ENCODE results near the gene CEMIP2. TPM values are rescaled to one million over a fixed set of nuclear protein-coding genes. Genes with fewer than 3 reads are reported as not detected.

Gene CEMIP2
- total and polyA plus RNA-seq, 2 donors (not counting 3 experiments of a cell fraction or from before 2014, with no cell fraction given), result 41.6 to 44.3 TPM

- Histone ChIP-seq H4K20me1 (replicated peaks; ENCODE audit: control insufficient read depth, extremely low read depth, insufficient read depth, low read length) (no peaks in the 10 kb centered on the region), H3K4me2 (ENCODE audit: insufficient read depth, low read length) (no peak overlapping the region), H2AFZ (ENCODE audit: low read depth, low read length) (no peak overlapping the region), H3K9ac (replicated peaks; ENCODE audit: extremely low read depth, insufficient read depth, low read length) (no peak overlapping the region), H3K79me2 (ENCODE audit: control insufficient read depth, insufficient read depth, low read length) (no peaks in the 10 kb centered on the region), H3K4me1 (ENCODE audit: control insufficient read depth, extremely low read depth, insufficient read depth, low read length) (no peaks in the 10 kb centered on the region), H3K27me3 (ENCODE audit: control insufficient read depth in 2 of 2, insufficient read depth in 2 of 2, low read length in 2 of 2) (no peaks in the 10 kb centered on the region), H3K36me3 (ENCODE audit: control insufficient read depth in 2 of 2, extremely low read depth in 1 of 2, insufficient read depth in 2 of 2, low read length in 2 of 2) (no peaks in the 10 kb centered on the region), H3K4me3 (replicated peaks in 1 of 3; ENCODE audit: insufficient read depth in 1 of 3, low read depth in 1 of 3, low read length in 3 of 3) (no peak overlapping the region), H3K9me3 (replicated peaks; ENCODE audit: control insufficient read depth, insufficient read depth, low read length) (no peaks in the 10 kb centered on the region), H3K27ac (ENCODE audit: insufficient read depth, low read depth, low read length) (no peak overlapping the region), H3K9me1 (replicated peaks; ENCODE audit: control insufficient read depth, extremely low read depth, insufficient read depth, low read length) (no peaks in the 10 kb centered on the region)
- intact Hi-C loops (cut with micrococcal nuclease), result no loop called here
- no TSS peak for BruUV-seq (replicated peaks)
- CTCF ChIA-PET, result interaction anchor here (1.3 kb wide), 1 partner anchor 15 kb away, joined by 6 read pairs; no protein-coding TSS in a partner anchor
- FAIRE-seq, result no peak
- TF ChIP-seq CTCF (IDR thresholded peaks at IDR 0.05; ENCODE audit: extremely low read depth in 1 of 2, insufficient read depth in 1 of 2, low read depth in 1 of 2, low read length in 2 of 2) (no peak), MYC (IDR thresholded peaks at IDR 0.05; ENCODE audit: low read depth, low read length) (no peak), MAX (IDR thresholded peaks at IDR 0.05; ENCODE audit: insufficient read depth, insufficient read length) (no peak), EZH2 (IDR thresholded peaks at IDR 0.05; ENCODE audit: borderline replicate concordance, low read depth, low read length, severe bottlenecking) (no peak), FOS (IDR thresholded peaks at IDR 0.05; ENCODE audit: borderline replicate concordance, insufficient read depth, low read length) (no peak), JUN (IDR thresholded peaks at IDR 0.05; ENCODE audit: borderline replicate concordance, insufficient read depth, insufficient read length, low read depth) (no peak), GATA2 (IDR thresholded peaks at IDR 0.05; ENCODE audit: insufficient read depth, insufficient read length, low read depth, low read length) (no peak), POLR2A (IDR thresholded peaks at IDR 0.05; ENCODE audit: low read depth, low read length) (no peak), POLR2AphosphoS5 (IDR thresholded peaks at IDR 0.05; ENCODE audit: insufficient read depth, low read depth, low read length) (no peak)
- POLR2A ChIA-PET, result no interaction called here
- dilution Hi-C loops (cut with MboI; ENCODE audit: extremely low pct_ligation_motif_present, low sequenced_read_pairs), result no loop called here
- DNase-seq (ENCODE audit: low read depth, low spot score), result no peak
Measured at GRCh38 chr9:71670121-71670520, 98.2 kb downstream of the CEMIP2 start.
